Pancreas (tissue), 10 donors: ENCODE measurements around the gene VDAC1. TPM values are rescaled to one million over a fixed set of nuclear protein-coding genes. Genes with fewer than 3 reads are reported as not detected.
"Not testable (repeated sequence)": the region's sequence is repeated elsewhere in the genome, so short reads cannot be mapped to it uniquely, and the experiment has no call there.

Source experiments
- ATAC-seq, 4 donors: fragments of 200-7000 bp; cut with Tn5 transposase; one replicate each; pipeline versions ENCODE4 v1.8.0 to v1.9.1; 2020; ENCODE audit warnings: mild to moderate bottlenecking in 4 of 4, moderate library complexity in 4 of 4
- DNase-seq, 6 donors: peaks; one replicate each; pipeline ENCODE4 v3.0.0-alpha.2; 2020
- FAIRE-seq: peaks from 2 replicates; lab custom pipeline; 2012; peaks lifted over from hg19 to GRCh38; lab: Jason Lieb, UNC
- H3K27ac ChIP-seq, 4 donors: fragments of 200-600 bp; sonication (generic); 1 replicate in 3 of 4; 2 replicates in 1 of 4; pipeline versions ENCODE4 v1.5.0 to v1.8.0; 2020
- H3K27me3 ChIP-seq, 4 donors: fragments of 200-600 bp; one replicate each; pipeline ENCODE4 v1.8.0; 2021
- H3K36me3 ChIP-seq, 3 donors: fragments of 200-600 bp; sonication (generic) in 1 of 3; one replicate each; pipeline versions ENCODE4 v1.5.0 to v1.8.0; 2020 to 2021
- H3K4me1 ChIP-seq, 3 donors: fragments of 200-600 bp; one replicate each; pipeline ENCODE4 v1.8.0; 2021
- H3K4me3 ChIP-seq, 4 donors: fragments of 200-600 bp; sonication (generic) in 2 of 4; one replicate each; pipeline versions ENCODE4 v1.5.0 to v1.8.0; 2020 to 2021
- H3K9me3 ChIP-seq, 4 donors: fragments of 200-600 bp; one replicate each; pipeline ENCODE4 v1.8.0; 2021
- CTCF ChIP-seq, 4 donors: fragments of 200-600 bp; sonication (generic) in 3 of 4; IDR thresholded peaks; one replicate each; pipeline versions ENCODE4 v1.5.0 to v1.8.0; 2021; ENCODE audit warnings: antibody characterized with exemption in 4 of 4
- WGBS, 2 donors: extraction: QIAGEN DNeasy Blood & Tissue Kit; methylation state at CpG; one replicate each; pipeline ENCODE4 v1.1.7; 2013; 5-methylcytosine and 5-hydroxymethylcytosine counted together
- intact Hi-C, 3 donors: fragments of 100-400 bp; cut with DNase I; formaldehyde crosslinking; loops; one replicate each; pipeline versions ENCODE4 v1.11.1 to v1.14.2; 2022
- polyA plus RNA-seq, 2 donors: library from polyadenylated mRNA; stranded (reverse); fragments of 200-250 nt; gene quantifications; one replicate each; pipeline ENCODE4 v1.2.3, GENCODE V29; 2013
- total RNA-seq, 6 donors: library from RNA; stranded (reverse); fragmentation: NEBNext Ultra II Directional in 4 of 6; extraction: Animal tissue kit (Norgen Biotek cat#: 25700) in 4 of 6; gene quantifications; one replicate each; pipeline versions ENCODE4 v1.2.1 to v1.2.4, GENCODE V29; 2021 to 2023
- donor health status: healthy with polysubstance abuse.
- donor health status: DM: no; HTN: no; CAD: no; lungs with moderate emphysema.
- donor health status: DM: no; HTN: no; CAD: no.
- donor health status: control.
- donor health status: control.
- donor health status: Bipolar disorder and iron deficiency.
- donor health status: DM: yes; HTN: yes; CAD: no.
- donor health status: DM: no; HTN: no; CAD: no.
- donor health status: DM: no; HTN: no; CAD: no.
- donor health status: DM: yes; HTN: yes; CAD: no.

Gene VDAC1
- total and polyA plus RNA-seq, 8 donors = 41.8 to 87.8 (median 63.4) TPM

DNA sequence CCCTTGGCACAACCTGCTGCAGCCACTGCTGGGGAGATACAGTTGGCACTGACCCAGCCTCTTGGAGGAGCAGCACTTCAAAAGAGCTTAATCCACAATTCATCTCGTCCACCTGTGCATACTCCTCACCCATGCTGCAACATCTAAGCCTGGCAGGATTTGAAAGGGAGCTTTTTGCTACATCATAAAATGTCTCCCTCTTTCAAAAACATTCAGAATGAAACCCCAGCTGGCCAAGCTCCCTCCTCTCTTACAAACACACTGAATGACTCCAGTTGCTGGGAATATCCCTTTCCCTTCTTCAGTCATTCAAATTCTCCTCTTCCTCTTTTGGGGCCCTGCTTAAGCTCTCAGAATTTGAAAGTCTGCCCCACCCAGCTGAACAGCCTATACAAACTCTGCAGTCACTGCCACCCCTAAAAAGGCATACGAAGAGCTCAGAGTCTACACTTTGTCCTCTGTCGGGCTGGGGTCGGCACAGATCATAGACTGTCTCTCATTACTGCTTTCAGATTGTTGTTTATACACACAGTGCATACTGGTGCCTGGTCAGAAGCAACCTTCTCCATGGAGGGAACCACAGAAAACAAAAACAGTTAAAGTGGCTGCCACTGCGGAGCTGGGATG lies 27.5 kb downstream of the VDAC1 start:
- DNase-seq = no peak
- no peak for TF ChIP-seq CTCF (IDR thresholded peaks at IDR 0.05)
- Histone ChIP-seq H3K27ac (no peak overlapping the region), H3K4me1 (no peaks in the 10 kb centered on the region), H3K27me3 (no peaks in the 10 kb centered on the region), H3K9me3 (no peaks in the 10 kb centered on the region), H3K36me3 (peaks cover 4 to 38% (median 20%) of the 10 kb centered on the region in 3 donors), H3K4me3 (no peak overlapping the region)
- no peak for FAIRE-seq
- intact Hi-C loops = no loop called here
- peak in 1 of 4 donors; percentile 11 for ATAC-seq
- 78 to 80% methylated on average over 5 of the region's 5 CpGs for WGBS, 2 donors

DNA sequence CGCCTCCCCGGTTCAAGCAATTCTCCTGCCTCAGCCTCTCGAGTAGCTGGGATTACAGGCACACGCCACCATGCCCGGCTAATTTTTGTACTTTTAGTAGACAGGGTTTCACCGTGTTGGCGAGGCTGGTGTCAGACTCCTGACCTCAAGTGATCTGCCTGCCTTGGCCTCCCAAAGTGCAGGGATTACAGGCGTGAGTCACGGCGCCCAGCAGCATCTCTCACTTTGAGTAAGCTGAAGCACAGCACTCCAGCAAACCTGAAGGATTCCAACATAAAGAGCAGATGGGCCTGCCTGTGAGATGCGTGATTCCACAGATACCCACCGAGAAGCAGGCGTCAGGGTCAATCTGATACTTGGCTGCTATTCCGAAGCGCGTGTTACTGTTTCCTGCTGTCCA lies 29.2 kb downstream of the VDAC1 start:
- H3K27me3 ChIP-seq, H3K9me3 ChIP-seq, H3K27ac ChIP-seq, H3K4me1 ChIP-seq, ATAC-seq, FAIRE-seq, intact Hi-C loops, H3K4me3 ChIP-seq, DNase-seq: not testable (repeated sequence)
- peaks cover 4 to 38% (median 20%) of the 10 kb centered on the region in 3 donors for H3K36me3 ChIP-seq
- WGBS, 2 donors = 90 to 93% methylated on average over 16 of the region's 16 CpGs

DNA sequence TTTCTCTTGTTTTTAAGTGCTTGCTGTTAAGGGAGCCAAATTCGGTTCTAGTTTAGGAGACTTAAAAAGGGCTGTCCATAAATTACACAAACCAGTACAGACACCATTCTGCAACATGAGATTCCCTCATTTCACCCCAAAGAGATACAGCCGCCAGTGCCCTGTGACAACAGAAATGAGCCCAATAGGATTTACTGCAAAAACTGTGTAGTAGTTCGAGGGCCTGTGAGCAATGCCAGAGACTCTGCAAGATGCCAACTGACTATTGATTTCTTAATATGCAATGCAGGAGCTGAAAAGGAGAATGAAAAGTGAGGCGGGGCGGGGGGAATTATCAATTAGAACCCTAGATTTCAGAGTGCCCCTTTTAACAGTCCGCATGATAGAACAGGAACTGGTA lies 30.6 kb downstream of the VDAC1 start:
- peaks cover 0 to 11% (median 4%) of the 10 kb centered on the region in 3 donors for H3K4me1 ChIP-seq
- FAIRE-seq (no peak), DNase-seq (no peak), ATAC-seq (no peak)
- 72 to 75% methylated on average over 6 of the region's 6 CpGs for WGBS, 2 donors
- no peak overlapping the region for H3K27ac ChIP-seq
- H3K4me3 ChIP-seq = no peak overlapping the region
- H3K27me3 ChIP-seq = no peaks in the 10 kb centered on the region
- no peak for TF ChIP-seq CTCF (IDR thresholded peaks at IDR 0.05)
- H3K36me3 ChIP-seq = peaks cover 4 to 36% (median 20%) of the 10 kb centered on the region in 3 donors
- no peaks in the 10 kb centered on the region for H3K9me3 ChIP-seq
- intact Hi-C loops = no loop called here

- FAIRE-seq (no peak), ATAC-seq (no peak), DNase-seq (no peak)
- H3K27ac ChIP-seq = peak overlapping the region in 1 of 4 donors; percentile 82
- H3K4me3 ChIP-seq = no peak overlapping the region
- no peaks in the 10 kb centered on the region for H3K9me3 ChIP-seq
- TF ChIP-seq CTCF (IDR thresholded peaks at IDR 0.05) = no peak
- H3K36me3 ChIP-seq = peaks cover 4 to 31% (median 19%) of the 10 kb centered on the region in 3 donors
- H3K4me1 ChIP-seq = peaks cover 0 to 20% (median 4%) of the 10 kb centered on the region in 3 donors
- intact Hi-C loops = no loop called here
- no peaks in the 10 kb centered on the region for H3K27me3 ChIP-seq
- 72 to 75% methylated on average over 2 of the region's 2 CpGs for WGBS, 2 donors
Measured at GRCh38 chr5:133970325-133970909, 34.4 kb downstream of the VDAC1 start.

DNA sequence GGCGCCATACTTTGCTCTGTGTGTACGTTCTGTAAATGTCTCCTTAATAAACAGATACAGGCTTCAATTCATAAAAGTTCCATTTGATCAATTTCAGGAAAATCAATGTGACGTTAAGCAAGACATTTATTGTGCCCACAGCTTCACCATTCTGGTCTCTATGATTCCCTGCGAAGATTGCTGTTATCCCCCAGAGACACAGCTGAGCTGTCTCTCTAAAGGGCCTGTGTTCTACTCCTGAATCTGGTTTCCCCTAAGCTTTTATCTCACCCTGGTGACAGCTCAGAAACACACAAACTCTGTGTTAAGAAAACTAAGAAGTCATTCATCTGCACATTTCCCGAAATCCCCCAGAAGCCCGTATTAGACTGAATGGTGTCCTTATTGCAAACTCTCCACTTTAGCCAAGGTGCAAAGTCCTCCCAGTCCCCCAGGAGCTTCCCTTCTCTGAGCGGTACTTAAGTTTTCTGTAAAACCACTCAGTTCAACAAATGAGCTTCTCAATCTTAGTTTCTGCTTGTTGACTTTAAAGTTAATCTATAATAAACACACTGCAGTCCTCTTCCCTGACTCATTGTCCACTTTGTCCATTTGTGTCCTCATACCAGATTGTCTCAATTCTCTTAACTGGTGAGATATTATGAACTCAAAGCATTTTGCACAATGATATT lies 35.0 kb downstream of the VDAC1 start:
- ATAC-seq = no peak
- intact Hi-C loops = no loop called here

More for the DNA sequence above, 35.0 kb downstream of the VDAC1 start:
- DNase-seq (no peak), FAIRE-seq (no peak)
- Histone ChIP-seq H3K27ac (peak overlapping the region in 2 of 4 donors; percentile 73 to 82), H3K4me1 (peaks cover 0 to 20% (median 4%) of the 10 kb centered on the region in 3 donors), H3K36me3 (peaks cover 4 to 25% (median 13%) of the 10 kb centered on the region in 3 donors), H3K27me3 (no peaks in the 10 kb centered on the region), H3K4me3 (peak overlapping the region in 1 of 4 donors; percentile 78), H3K9me3 (no peaks in the 10 kb centered on the region)
- TF ChIP-seq CTCF (IDR thresholded peaks at IDR 0.05) = no peak
- WGBS, 2 donors = 49 to 54% methylated on average over 7 of the region's 7 CpGs
